IPS-20b (cell line): ENCODE measurements around the gene DHX29.
A peak's percentile ranks its signal among the peaks of the same experiment; 100 is the strongest.

Experiments used
- H3K27ac ChIP-seq: one replicate; pipeline ENCODE4 v1.5.1; 2013; ENCODE audit warnings: low read length
- H3K27me3 ChIP-seq: 2 replicates; pipeline ENCODE4 v1.6.1; 2013; ENCODE audit warnings: mild to moderate bottlenecking, low read length, inconsistent platforms; ENCODE audit not compliant: insufficient read depth
- H3K36me3 ChIP-seq: 2 replicates; pipeline ENCODE4 v1.6.1; 2013; ENCODE audit warnings: low read depth, mild to moderate bottlenecking, inconsistent platforms, low read length, moderate library complexity; ENCODE audit not compliant: insufficient read depth
- H3K4me1 ChIP-seq: 2 replicates; pipeline ENCODE4 v1.6.1; 2013; ENCODE audit warnings: mild to moderate bottlenecking, control low read depth, inconsistent platforms, low read length, moderate library complexity; ENCODE audit not compliant: insufficient read depth
- H3K4me3 ChIP-seq: 2 replicates; pipeline ENCODE4 v1.5.1; 2013; ENCODE audit warnings: mild to moderate bottlenecking, low read length, inconsistent platforms
- H3K9ac ChIP-seq: 2 replicates; pipeline ENCODE4 v1.6.1; 2013; ENCODE audit warnings: low read depth, mild to moderate bottlenecking, inconsistent platforms, low read length, moderate library complexity
- H3K9me3 ChIP-seq: 2 replicates; pipeline ENCODE4 v1.6.1; 2013; ENCODE audit warnings: mild to moderate bottlenecking, low read depth, low read length, inconsistent platforms; ENCODE audit not compliant: insufficient read depth

Gene DHX29

GRCh38 chr5:55308254-55308836 lies 851 bp upstream of the DHX29 start:
- H3K4me1 ChIP-seq = peaks cover 13% of the 10 kb centered on the region

GRCh38 chr5:55306641-55307382 lies 682 bp downstream of the DHX29 start:
- Histone ChIP-seq H3K4me1 (peaks cover 13% of the 10 kb centered on the region), H3K4me3 (peak overlapping the region; percentile 97), H3K9me3 (no peaks in the 10 kb centered on the region), H3K27me3 (no peaks in the 10 kb centered on the region), H3K36me3 (peaks cover 13% of the 10 kb centered on the region; the same call in 1 of the 2 replicates), H3K9ac (peak overlapping the region; percentile 99), H3K27ac (no peak overlapping the region)

More at GRCh38 chr5:55308254-55308836, 851 bp upstream of the DHX29 start:
- Histone ChIP-seq H3K9me3 (no peaks in the 10 kb centered on the region), H3K27me3 (no peaks in the 10 kb centered on the region), H3K27ac (peak overlapping the region; percentile 98), H3K36me3 (peaks cover 17% of the 10 kb centered on the region; the same call in 1 of the 2 replicates), H3K4me3 (peak overlapping the region; percentile 97), H3K9ac (peak overlapping the region; percentile 99)

GRCh38 chr5:55305345-55305744 lies 2.1 kb downstream of the DHX29 start:
- H3K36me3 ChIP-seq = 0 out of 2 replicates have a peak, but pooled peaks cover 6% of the 10 kb centered on the region
- H3K27me3 ChIP-seq = no peaks in the 10 kb centered on the region
- peak overlapping the region; percentile 97; the same call in 1 of the 2 replicates for H3K4me3 ChIP-seq
- H3K27ac ChIP-seq = no peak overlapping the region
- H3K9ac ChIP-seq = no peak overlapping the region
- peaks cover 13% of the 10 kb centered on the region for H3K4me1 ChIP-seq
- H3K9me3 ChIP-seq = no peaks in the 10 kb centered on the region

GRCh38 chr5:55304584-55304983 lies 2.9 kb downstream of the DHX29 start:
- Histone ChIP-seq H3K27me3 (no peaks in the 10 kb centered on the region), H3K27ac (no peak overlapping the region), H3K4me3 (no peak overlapping the region), H3K36me3 (0 out of 2 replicates have a peak, but pooled peaks cover 6% of the 10 kb centered on the region), H3K9ac (no peak overlapping the region), H3K4me1 (peaks cover 13% of the 10 kb centered on the region), H3K9me3 (no peaks in the 10 kb centered on the region)

- no peaks in the 10 kb centered on the region for H3K9me3 ChIP-seq
- H3K27me3 ChIP-seq = no peaks in the 10 kb centered on the region
- no peak overlapping the region for H3K4me3 ChIP-seq
- H3K27ac ChIP-seq = no peak overlapping the region
- H3K4me1 ChIP-seq = peaks cover 10% of the 10 kb centered on the region
- no peak overlapping the region for H3K9ac ChIP-seq
- 0 out of 2 replicates have a peak, but pooled peaks cover 6% of the 10 kb centered on the region for H3K36me3 ChIP-seq
These were observed 4.2 kb downstream of the DHX29 start for GRCh38 chr5:55303238-55303690.

GRCh38 chr5:55300890-55301289 lies 6.6 kb downstream of the DHX29 start:
- no peak overlapping the region for H3K27ac ChIP-seq
- no peak overlapping the region for H3K4me3 ChIP-seq
- H3K9me3 ChIP-seq = no peaks in the 10 kb centered on the region
- no peaks in the 10 kb centered on the region for H3K27me3 ChIP-seq
- no peak overlapping the region for H3K9ac ChIP-seq
- H3K4me1 ChIP-seq = peaks cover 2% of the 10 kb centered on the region; the same call in 1 of the 2 replicates
- peaks cover 18% of the 10 kb centered on the region for H3K36me3 ChIP-seq

- peaks cover 64% of the 10 kb centered on the region for H3K36me3 ChIP-seq
- H3K4me1 ChIP-seq = no peaks in the 10 kb centered on the region
- H3K9ac ChIP-seq = no peak overlapping the region
- no peak overlapping the region for H3K27ac ChIP-seq
- no peak overlapping the region for H3K4me3 ChIP-seq
- no peaks in the 10 kb centered on the region for H3K9me3 ChIP-seq
- H3K27me3 ChIP-seq = no peaks in the 10 kb centered on the region
These were observed 12.6 kb downstream of the DHX29 start for GRCh38 chr5:55294935-55295334.

GRCh38 chr5:55290991-55291390 lies 16.5 kb downstream of the DHX29 start:
- Histone ChIP-seq H3K27ac (no peak overlapping the region), H3K36me3 (peaks cover 78% of the 10 kb centered on the region), H3K27me3 (no peaks in the 10 kb centered on the region), H3K9me3 (no peaks in the 10 kb centered on the region), H3K4me3 (no peak overlapping the region), H3K4me1 (no peaks in the 10 kb centered on the region), H3K9ac (no peak overlapping the region)

- no peaks in the 10 kb centered on the region for H3K4me1 ChIP-seq
- peaks cover 77% of the 10 kb centered on the region for H3K36me3 ChIP-seq
- no peak overlapping the region for H3K4me3 ChIP-seq
- no peaks in the 10 kb centered on the region for H3K27me3 ChIP-seq
- H3K9me3 ChIP-seq = no peaks in the 10 kb centered on the region
- no peak overlapping the region for H3K27ac ChIP-seq
- H3K9ac ChIP-seq = no peak overlapping the region
These were observed 17.7 kb downstream of the DHX29 start for GRCh38 chr5:55289808-55290207.

GRCh38 chr5:55286411-55286933 lies 21.0 kb downstream of the DHX29 start:
- no peaks in the 10 kb centered on the region for H3K4me1 ChIP-seq
- H3K4me3 ChIP-seq = no peak overlapping the region
- no peaks in the 10 kb centered on the region for H3K9me3 ChIP-seq
- no peaks in the 10 kb centered on the region for H3K27me3 ChIP-seq
- no peak overlapping the region for H3K27ac ChIP-seq
- H3K9ac ChIP-seq = no peak overlapping the region
- H3K36me3 ChIP-seq = peaks cover 71% of the 10 kb centered on the region

GRCh38 chr5:55278778-55279177 lies 28.7 kb downstream of the DHX29 start:
- no peak overlapping the region for H3K9ac ChIP-seq
- H3K27ac ChIP-seq = no peak overlapping the region
- no peaks in the 10 kb centered on the region for H3K9me3 ChIP-seq
- H3K4me3 ChIP-seq = no peak overlapping the region
- no peaks in the 10 kb centered on the region for H3K4me1 ChIP-seq
- peaks cover 90% of the 10 kb centered on the region for H3K36me3 ChIP-seq
- H3K27me3 ChIP-seq = no peaks in the 10 kb centered on the region

GRCh38 chr5:55276771-55277170 lies 30.7 kb downstream of the DHX29 start:
- H3K27me3 ChIP-seq = no peaks in the 10 kb centered on the region
- no peak overlapping the region for H3K27ac ChIP-seq
- H3K9ac ChIP-seq = no peak overlapping the region
- H3K36me3 ChIP-seq = peaks cover 91% of the 10 kb centered on the region
- no peaks in the 10 kb centered on the region for H3K9me3 ChIP-seq
- H3K4me3 ChIP-seq = no peak overlapping the region
- H3K4me1 ChIP-seq = no peaks in the 10 kb centered on the region
